HG02970 (cell line): ENCODE measurements around the gene RHOT2.

Source experiments
- ATAC-seq: cut with Tn5 transposase; IDR thresholded peaks from one replicate; pipeline ENCODE4 v1.9.1; 2021; ENCODE audit warnings: mild to moderate bottlenecking, moderate library complexity, moderate number of reproducible peaks; ENCODE audit not compliant: unreplicated experiment, low FRiP score

Gene RHOT2

DNA sequence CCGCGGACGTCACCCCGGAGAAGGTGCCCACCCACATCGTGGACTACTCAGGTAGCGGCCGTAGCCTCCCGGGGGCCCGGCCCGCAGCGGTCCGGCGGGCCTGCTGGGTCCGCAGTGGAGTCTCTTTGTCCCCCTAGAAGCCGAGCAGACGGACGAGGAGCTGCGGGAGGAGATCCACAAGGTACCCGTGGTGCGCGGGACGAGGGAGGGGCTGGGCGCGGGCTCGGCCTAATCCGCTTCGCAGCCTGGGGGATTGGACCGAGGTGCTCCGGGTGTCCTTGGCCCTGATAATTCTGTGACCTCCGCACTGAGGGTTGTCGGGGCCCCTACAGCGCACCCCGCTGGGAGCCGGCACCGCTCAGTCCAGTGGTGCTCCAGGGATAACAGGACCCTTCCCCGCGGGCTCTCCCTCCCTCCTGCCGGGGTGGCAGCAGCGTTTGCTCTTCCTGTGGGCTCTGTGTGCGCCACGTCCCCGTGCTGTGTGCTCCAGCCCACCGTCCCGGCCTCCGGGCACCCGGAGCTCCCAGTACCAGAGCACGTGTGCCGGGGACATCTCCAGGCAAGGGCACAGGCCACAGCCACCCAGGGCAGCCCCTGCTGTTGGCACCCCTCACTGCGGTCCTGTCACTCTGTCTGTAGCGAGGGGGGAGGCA lies 713 bp downstream of the RHOT2 start:
- no peak for ATAC-seq

DNA sequence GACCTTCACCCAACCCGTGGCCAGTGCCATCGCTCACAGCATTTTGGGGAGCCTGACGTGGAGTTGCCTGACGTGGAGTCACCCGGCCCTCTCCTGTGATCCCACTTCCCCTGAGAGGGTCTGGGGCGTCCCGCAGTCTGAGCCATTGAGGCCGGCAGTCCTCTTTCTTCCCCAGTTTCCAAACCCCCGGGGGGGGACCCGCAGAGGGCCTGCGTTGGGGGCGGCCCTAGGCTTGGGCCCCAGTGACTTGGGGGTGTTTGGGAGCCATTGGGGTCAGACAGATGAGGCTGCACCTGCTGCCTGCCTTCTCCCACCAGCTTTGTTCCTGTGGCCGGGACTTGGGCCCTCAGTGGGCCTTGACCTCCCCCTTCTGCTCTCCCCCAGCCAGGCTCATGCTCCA lies 1.7 kb downstream of the RHOT2 start:
- no peak for ATAC-seq

GRCh38 chr16:670485-671352 lies 2.8 kb downstream of the RHOT2 start:
- ATAC-seq: no peak

DNA sequence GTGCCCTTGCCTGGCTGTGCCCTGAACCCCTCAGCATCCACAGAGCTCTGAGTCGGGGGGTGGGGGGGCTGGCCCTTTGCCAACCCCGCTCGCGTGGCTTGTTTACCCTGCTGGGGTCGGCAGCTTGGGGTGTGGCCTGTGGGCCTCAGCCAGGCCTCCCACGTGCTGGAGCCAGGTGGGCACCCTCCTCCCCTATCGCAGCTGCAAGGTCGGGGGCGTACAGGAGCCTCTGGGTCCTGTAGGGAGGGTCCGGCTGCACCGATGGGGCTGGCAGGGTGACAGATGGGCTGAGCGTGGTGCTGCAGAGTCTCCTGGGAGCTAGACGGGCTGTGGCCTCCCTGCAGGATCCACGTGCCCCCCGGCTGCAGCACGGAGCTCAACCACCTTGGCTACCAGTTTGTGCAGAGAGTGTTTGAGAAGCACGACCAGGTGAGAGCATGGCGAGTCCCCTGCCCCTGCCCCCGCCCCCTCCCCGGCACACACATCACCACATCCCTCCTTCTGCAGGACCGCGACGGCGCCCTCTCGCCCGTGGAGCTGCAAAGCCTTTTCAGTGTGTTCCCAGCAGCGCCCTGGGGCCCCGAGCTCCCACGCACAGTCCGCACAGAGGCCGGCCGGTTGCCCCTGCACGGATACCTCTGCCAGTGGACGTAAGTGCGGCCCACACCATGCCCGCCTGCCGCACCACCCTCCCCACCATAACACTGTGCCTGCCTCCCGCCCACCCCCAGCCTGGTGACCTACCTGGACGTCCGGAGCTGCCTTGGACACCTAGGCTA lies 3.6 kb downstream of the RHOT2 start:
- no peak for ATAC-seq

- no peak for ATAC-seq
These were observed 4.4 kb downstream of the RHOT2 start for GRCh38 chr16:672371-672770.

- no peak for ATAC-seq
These were observed 4.9 kb downstream of the RHOT2 start for GRCh38 chr16:672851-673250.

- no peak for ATAC-seq
These were observed 5.6 kb downstream of the RHOT2 start for GRCh38 chr16:673399-673991.

GRCh38 chr16:674214-674881 lies 6.4 kb downstream of the RHOT2 start:
- ATAC-seq: no peak

- no peak for ATAC-seq
These were observed 7.3 kb downstream of the RHOT2 start, which contains the start of gene RHBDL1 for GRCh38 chr16:674968-675883. RHBDL1 (plus strand) TSS chr16:675671; CDS start chr16:675791, 120 bp downstream.

- no peak for ATAC-seq
These were observed 8.1 kb downstream of the RHOT2 start for GRCh38 chr16:675884-676564.

DNA sequence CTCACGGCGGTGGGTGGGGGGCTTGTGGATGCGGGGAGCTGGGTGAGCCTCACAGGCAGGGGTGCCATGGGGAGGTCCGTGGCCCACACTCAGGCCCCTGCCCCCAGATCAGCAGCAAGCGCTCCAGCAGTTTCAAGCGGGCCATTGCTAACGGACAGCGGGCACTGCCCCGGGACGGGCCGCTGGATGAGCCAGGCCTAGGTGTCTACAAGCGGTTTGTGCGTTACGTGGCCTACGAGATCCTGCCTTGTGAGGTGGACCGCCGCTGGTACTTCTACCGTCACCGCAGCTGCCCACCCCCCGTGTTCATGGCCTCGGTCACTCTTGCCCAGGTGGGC lies 8.6 kb downstream of the RHOT2 start:
- no peak for ATAC-seq

GRCh38 chr16:676913-677312 lies 9.0 kb downstream of the RHOT2 start:
- no peak for ATAC-seq

GRCh38 chr16:677316-678190 lies 9.6 kb downstream of the RHOT2 start:
- ATAC-seq: no peak

DNA sequence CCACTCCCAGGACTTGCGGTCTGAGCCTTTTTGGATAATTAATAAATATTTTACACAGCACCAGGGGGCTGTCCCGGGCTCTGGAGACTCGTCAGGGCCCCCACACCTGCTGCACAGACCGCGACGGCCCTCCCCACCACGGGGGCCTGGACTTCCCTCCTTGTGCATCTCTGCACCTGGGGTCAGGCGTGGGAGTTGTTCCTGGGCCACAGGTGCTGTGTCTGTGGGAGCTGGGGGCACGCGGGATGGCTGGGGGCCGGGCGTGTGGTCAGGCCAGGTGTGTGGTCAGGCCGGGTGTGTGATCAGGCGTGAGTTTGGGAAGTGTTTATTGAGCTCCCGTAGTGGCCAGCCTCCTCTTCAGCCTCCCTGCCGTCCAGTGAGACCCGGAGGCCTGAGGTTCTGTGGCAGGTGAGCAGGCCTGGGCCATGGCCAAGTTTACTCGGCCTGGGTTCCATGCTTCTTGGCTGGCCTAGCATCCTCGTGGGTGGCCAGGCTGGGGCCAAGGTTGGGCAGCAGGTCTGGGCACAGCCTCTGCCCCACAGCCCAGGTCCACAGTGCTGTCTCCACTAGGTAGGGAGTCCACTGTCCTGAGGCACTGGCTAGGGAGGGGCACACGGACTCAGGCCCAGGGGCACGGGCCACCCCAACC lies 10.4 kb downstream of the RHOT2 start:
- ATAC-seq: no peak

DNA sequence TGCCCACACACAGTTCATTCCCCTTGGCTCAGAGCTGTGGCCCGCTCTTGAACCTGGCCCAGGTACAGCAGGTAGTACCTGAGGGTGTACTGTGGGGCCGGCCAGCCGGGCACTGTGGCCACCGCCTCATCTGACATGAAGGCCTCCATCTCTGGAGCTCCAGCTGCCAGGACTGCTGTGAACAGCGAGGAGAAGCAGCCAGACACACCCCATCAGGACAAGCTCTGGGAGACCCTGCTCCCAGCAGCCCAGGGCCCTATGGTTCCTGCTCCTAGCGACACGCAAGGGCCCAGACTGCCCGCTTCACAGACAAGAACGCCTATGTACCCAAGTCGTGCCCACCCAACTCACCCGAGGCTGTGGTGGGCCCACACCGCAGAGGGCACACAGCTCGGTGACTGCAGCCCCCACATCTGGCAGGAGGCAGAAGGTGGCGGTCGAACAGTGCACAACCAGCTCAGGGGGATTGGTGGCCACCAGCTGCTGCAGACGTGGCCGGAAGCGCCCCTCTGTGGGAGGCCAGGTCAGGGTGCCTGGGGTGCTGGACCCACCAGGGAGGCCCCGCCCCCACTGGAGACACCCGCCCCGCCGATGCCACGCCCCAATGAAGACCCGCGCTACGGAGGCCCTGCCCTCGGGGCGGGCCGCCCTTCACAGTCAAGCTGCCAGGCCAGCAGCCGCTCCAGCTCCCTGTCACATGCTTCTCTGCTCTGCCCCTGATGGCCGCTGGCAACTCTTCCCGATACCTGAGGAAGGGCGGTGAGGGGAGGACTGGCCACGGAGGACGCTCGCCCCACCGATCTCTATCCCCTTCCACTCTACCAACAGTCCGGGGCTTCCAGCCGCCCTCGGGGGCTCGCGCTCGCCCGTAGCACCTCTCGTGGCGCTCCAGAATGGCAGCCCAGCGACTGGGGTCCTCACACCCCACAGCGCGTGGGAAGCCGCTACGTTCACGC lies 11.2 kb downstream of the RHOT2 start:
- ATAC-seq: no peak
